Caco-2 (cell line): Measurements from ENCODE around the gene GARIN1A. TPM values are rescaled to one million over a fixed set of nuclear protein-coding genes. Genes with fewer than 3 reads are reported as not detected.
"Not testable (repeated sequence)": the region's sequence is repeated elsewhere in the genome, so short reads cannot be mapped to it uniquely, and the experiment has no call there.

Source experiments
- BruUV-seq: library from RNA; stranded (reverse); fragments of 400-500 nt; replicated peaks from 2 replicates; lab custom pipeline; 2021; lab: Mats Ljungman, UMichigan
- CTCF ChIA-PET: fragments of 300-600 bp; sonication (Branson Sonifier 250); formaldehyde crosslinking; loops from one replicate; lab custom pipeline; 2022; ENCODE audit warnings: antibody characterized with exemption; lab: Charles Lee
- POLR2A ChIA-PET: fragments of 300-600 bp; sonication (Branson Sonifier 250); formaldehyde crosslinking; loops from one replicate; lab custom pipeline; 2022; ENCODE audit warnings: antibody characterized with exemption; lab: Charles Lee
- DNase-seq, 2 experiments: peaks; one replicate each; pipeline versions ENCODE4 v3.0.0 to v3.0.0-alpha.2; 2020 to 2022
- H3K27me3 ChIP-seq: replicated peaks from 2 replicates; pipeline ENCODE4 v1.6.0; 2011; ENCODE audit warnings: low read length; ENCODE audit not compliant: control insufficient read depth, insufficient read depth
- H3K36me3 ChIP-seq: 2 replicates; pipeline ENCODE4 v1.5.1; 2011; ENCODE audit warnings: low read length; ENCODE audit not compliant: control insufficient read depth, insufficient read depth
- H3K4me1 ChIP-seq: fragments of 250-450 bp; sonication (Bioruptor Pico); 2 replicates; pipeline ENCODE4 v1.5.1; 2020; ENCODE audit warnings: mild to moderate bottlenecking
- H3K4me3 ChIP-seq: 2 replicates; pipeline ENCODE4 v1.5.1; 2011; ENCODE audit warnings: low read depth, mild to moderate bottlenecking, control low read depth, low read length
- H3K9me3 ChIP-seq: fragments of 250-450 bp; sonication (Bioruptor Pico); 2 replicates; pipeline ENCODE4 v1.5.1; 2020; ENCODE audit warnings: mild to moderate bottlenecking, moderate library complexity
- H3K27ac Mint-ChIP-seq: one replicate; pipeline ENCODE4 v1.8.0; 2022; ENCODE audit warnings: mixed read lengths; ENCODE audit not compliant: unreplicated experiment
- H3K27me3 Mint-ChIP-seq: one replicate; pipeline ENCODE4 v1.8.0; 2022; ENCODE audit warnings: mixed read lengths; ENCODE audit not compliant: insufficient read depth, unreplicated experiment
- H3K36me3 Mint-ChIP-seq: one replicate; pipeline ENCODE4 v1.8.0; 2022; ENCODE audit warnings: mild to moderate bottlenecking, mixed read lengths; ENCODE audit not compliant: insufficient read depth, unreplicated experiment
- H3K4me1 Mint-ChIP-seq: one replicate; pipeline ENCODE4 v1.8.0; 2022; ENCODE audit warnings: low read depth, mixed read lengths; ENCODE audit not compliant: unreplicated experiment
- H3K4me3 Mint-ChIP-seq: one replicate; pipeline ENCODE4 v1.8.0; 2022; ENCODE audit warnings: mild to moderate bottlenecking, moderate library complexity, mixed read lengths; ENCODE audit not compliant: unreplicated experiment
- H3K9me3 Mint-ChIP-seq: one replicate; pipeline ENCODE4 v1.8.0; 2022; ENCODE audit warnings: mixed read lengths; ENCODE audit not compliant: unreplicated experiment
- intact Hi-C: fragments of 100-400 bp; cut with micrococcal nuclease; formaldehyde crosslinking; loops from one replicate; pipeline ENCODE4 v1.10.0; 2022; ENCODE audit not compliant: unreplicated experiment
- total RNA-seq: library from RNA; stranded (reverse); gene quantifications from 2 replicates; pipeline ENCODE4 v1.2.3, GENCODE V29; 2022
- TF ChIP-seq, protein P1 (sequence below), 2 experiments: fragments of 200-600 bp in 1 of 2; IDR thresholded peaks; 1 replicate in 1 of 2; 2 replicates in 1 of 2; pipeline versions ENCODE4 v1.5.1 to v1.8.0; 2011 to 2022; ENCODE audit warnings: antibody characterized with exemption in 1 of 2, control low read depth in 1 of 2, inconsistent platforms in 1 of 2, low read depth in 1 of 2, low read length in 1 of 2, mild to moderate bottlenecking in 1 of 2, moderate library complexity in 1 of 2; ENCODE audit not compliant: insufficient read depth in 1 of 2, severe bottlenecking in 1 of 2, unreplicated experiment in 1 of 2

Gene GARIN1A
- total RNA-seq, 1 experiment from 2014 or later, result 0.48 TPM

DNA sequence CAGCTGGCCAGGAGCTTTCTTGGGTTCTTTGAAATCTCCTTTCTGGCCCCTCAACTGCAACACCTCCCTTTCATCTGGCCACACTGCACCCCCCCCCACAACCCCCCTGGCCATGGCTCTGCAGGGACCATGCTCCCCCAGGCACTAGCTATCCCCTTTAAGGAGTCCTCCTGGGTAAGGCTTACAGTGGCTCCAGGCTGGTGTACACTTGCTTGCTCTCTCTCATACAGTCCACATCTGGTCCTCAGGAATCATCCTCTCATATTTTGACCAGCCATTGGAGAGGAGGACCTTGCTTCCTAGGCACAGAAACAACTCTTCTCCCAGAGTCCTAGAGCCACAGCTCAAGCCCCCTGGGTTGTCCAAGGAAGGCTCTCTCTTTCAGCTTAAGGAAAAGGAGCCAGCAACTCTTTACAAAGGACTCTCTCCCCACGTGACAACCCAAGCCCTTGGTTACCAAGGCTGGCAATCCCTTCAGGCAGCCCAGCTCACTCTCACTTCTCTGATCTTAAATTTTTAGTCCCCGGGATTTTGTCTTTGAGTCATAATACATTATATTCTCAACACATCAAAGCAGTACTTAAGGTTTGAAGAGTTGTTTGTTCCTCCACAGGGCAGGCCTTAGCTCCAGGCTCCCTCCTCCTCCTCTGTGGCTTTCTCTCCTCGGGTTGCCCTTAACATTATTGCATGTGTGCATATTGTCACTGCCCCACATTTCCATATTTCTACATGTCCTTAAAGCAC, 9.9 kb downstream of the GARIN1A start:
- Mint-ChIP-seq H3K4me3 (no peak overlapping the region), H3K27ac (no peak overlapping the region), H3K9me3 (no peaks in the 10 kb centered on the region), H3K36me3 (no peaks in the 10 kb centered on the region), H3K27me3 (no peaks in the 10 kb centered on the region), H3K4me1 (no peaks in the 10 kb centered on the region)
- intact Hi-C loops, result no loop called here
- no peaks in the 10 kb centered on the region for H3K4me1 ChIP-seq
- no peaks in the 10 kb centered on the region for H3K27me3 ChIP-seq
- CTCF ChIA-PET, result interaction anchor here (0.5 kb wide), 2 partner anchors 15 to 596 kb away, joined by 3 read pairs; no protein-coding TSS in a partner anchor
- H3K4me3 ChIP-seq, result no peak overlapping the region
- no peaks in the 10 kb centered on the region for H3K36me3 ChIP-seq
- BruUV-seq, result no TSS peak
- no peak for DNase-seq
- POLR2A ChIA-PET, result interaction anchor here (0.6 kb wide), 1 partner anchor 10 kb away, joined by 6 read pairs; no protein-coding TSS in a partner anchor
- TF ChIP-seq, protein P1, sequence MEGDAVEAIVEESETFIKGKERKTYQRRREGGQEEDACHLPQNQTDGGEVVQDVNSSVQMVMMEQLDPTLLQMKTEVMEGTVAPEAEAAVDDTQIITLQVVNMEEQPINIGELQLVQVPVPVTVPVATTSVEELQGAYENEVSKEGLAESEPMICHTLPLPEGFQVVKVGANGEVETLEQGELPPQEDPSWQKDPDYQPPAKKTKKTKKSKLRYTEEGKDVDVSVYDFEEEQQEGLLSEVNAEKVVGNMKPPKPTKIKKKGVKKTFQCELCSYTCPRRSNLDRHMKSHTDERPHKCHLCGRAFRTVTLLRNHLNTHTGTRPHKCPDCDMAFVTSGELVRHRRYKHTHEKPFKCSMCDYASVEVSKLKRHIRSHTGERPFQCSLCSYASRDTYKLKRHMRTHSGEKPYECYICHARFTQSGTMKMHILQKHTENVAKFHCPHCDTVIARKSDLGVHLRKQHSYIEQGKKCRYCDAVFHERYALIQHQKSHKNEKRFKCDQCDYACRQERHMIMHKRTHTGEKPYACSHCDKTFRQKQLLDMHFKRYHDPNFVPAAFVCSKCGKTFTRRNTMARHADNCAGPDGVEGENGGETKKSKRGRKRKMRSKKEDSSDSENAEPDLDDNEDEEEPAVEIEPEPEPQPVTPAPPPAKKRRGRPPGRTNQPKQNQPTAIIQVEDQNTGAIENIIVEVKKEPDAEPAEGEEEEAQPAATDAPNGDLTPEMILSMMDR (IDR thresholded peaks at IDR 0.05; ENCODE audit: insufficient read depth in 1 of 2, low read depth in 1 of 2, low read length in 1 of 2, severe bottlenecking in 1 of 2, unreplicated experiment in 1 of 2), result no peak
- no peaks in the 10 kb centered on the region for H3K9me3 ChIP-seq

DNA sequence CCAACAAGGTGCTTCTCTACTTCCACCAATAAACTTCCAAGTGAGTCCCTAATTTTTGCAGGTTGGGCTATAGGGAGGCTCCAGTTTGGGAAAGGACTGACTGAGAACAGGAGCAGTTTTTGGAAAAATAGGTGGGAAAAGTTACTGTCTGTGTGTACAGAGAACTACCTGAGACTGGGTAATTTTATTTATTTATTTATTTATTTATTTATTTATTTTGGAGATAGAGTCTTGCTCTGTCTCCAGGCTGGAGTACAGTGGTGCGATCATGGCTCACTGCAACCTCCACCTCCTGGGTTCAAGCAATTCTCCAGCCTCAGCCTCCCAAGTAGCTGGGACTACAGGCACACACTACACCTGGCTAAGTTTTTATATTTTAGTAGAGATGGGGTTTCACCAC, 11.2 kb downstream of the GARIN1A start:
- H3K36me3 ChIP-seq, H3K27me3 Mint-ChIP-seq, H3K9me3 ChIP-seq, H3K4me1 ChIP-seq, BruUV-seq, H3K4me3 Mint-ChIP-seq, H3K4me1 Mint-ChIP-seq, H3K4me3 ChIP-seq, H3K9me3 Mint-ChIP-seq, POLR2A ChIA-PET, intact Hi-C loops, CTCF ChIA-PET, H3K27me3 ChIP-seq, DNase-seq, H3K36me3 Mint-ChIP-seq, H3K27ac Mint-ChIP-seq: not testable (repeated sequence)

DNA sequence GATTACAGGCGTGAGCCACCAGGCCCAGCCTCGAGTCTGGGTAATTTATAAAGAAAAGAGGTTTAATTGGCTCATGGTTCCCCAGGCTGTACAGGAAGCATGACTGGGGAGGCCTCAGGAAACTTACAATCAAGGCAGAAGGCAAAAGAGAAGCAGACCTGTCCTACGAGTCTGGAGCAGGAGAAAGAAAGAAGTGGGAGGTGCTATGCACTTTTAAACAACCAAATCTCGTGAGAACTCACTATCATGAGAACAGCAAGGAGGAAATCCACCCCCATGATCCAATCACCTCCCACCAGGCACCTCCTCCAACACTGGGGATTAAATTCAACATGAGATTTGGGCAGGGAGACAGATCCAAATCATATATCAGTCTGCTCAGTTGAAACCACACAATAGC, 11.6 kb downstream of the GARIN1A start:
- H3K4me3 Mint-ChIP-seq, H3K27me3 ChIP-seq, H3K9me3 ChIP-seq, DNase-seq, H3K27me3 Mint-ChIP-seq, H3K36me3 Mint-ChIP-seq, H3K36me3 ChIP-seq, H3K9me3 Mint-ChIP-seq, H3K4me1 Mint-ChIP-seq, H3K4me3 ChIP-seq, H3K27ac Mint-ChIP-seq, POLR2A ChIA-PET, BruUV-seq, H3K4me1 ChIP-seq, intact Hi-C loops: not testable (repeated sequence)
- CTCF ChIA-PET, result interaction anchor here (1.1 kb wide), 1 partner anchor 55 kb away, joined by 4 read pairs; the partner anchor contains the start of gene CALU

DNA sequence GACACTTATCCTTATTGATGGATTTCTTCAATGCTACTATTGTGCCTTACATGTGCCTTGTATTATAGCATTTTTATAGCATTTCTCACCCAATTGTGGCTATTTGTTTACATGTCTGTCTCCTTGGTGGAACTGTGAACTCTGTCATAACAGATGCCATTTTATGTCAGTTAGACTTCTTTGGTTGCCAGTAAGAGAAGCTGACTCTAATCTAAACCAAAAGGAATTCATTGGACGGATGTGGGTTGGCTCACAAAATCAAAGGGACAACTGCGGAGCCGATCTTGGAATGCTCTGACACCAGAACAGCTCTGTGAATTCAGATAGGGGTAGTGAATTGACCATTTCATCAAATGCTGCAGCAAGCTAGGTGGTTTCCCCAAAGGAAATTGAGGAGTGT, 15.0 kb downstream of the GARIN1A start:
- Histone ChIP-seq H3K9me3 (peaks cover 4% of the 10 kb centered on the region; the same call in 1 of the 2 replicates), H3K4me3 (no peak overlapping the region), H3K27me3 (no peaks in the 10 kb centered on the region), H3K4me1 (no peaks in the 10 kb centered on the region), H3K36me3 (no peaks in the 10 kb centered on the region)
- POLR2A ChIA-PET, result no interaction called here
- no peak for DNase-seq
- no peaks in the 10 kb centered on the region for H3K9me3 Mint-ChIP-seq
- no peaks in the 10 kb centered on the region for H3K36me3 Mint-ChIP-seq
- TF ChIP-seq, protein P1 (IDR thresholded peaks at IDR 0.05; ENCODE audit: insufficient read depth in 1 of 2, low read depth in 1 of 2, low read length in 1 of 2, severe bottlenecking in 1 of 2, unreplicated experiment in 1 of 2), result no peak
- H3K27ac Mint-ChIP-seq, result no peak overlapping the region
- no peaks in the 10 kb centered on the region for H3K4me1 Mint-ChIP-seq
- no TSS peak for BruUV-seq
- peaks cover 3% of the 10 kb centered on the region for H3K27me3 Mint-ChIP-seq
- CTCF ChIA-PET, result no interaction called here
- H3K4me3 Mint-ChIP-seq, result no peak overlapping the region
- intact Hi-C loops, result no loop called here
